SU-DHL-6 (cell line): ENCODE data around the gene ACBD6.
"Not testable (repeated sequence)": the region's sequence is repeated elsewhere in the genome, so short reads cannot be mapped to it uniquely, and the experiment has no call there.

ENCODE experiments used
- H2AFZ ChIP-seq: fragments of 200-600 bp; sonication (generic); 2 replicates; pipeline ENCODE4 v1.6.1; 2014; ENCODE audit warnings: low read depth, mild to moderate bottlenecking, moderate library complexity, mixed read lengths, antibody characterized with exemption, low read length; ENCODE audit not compliant: severe bottlenecking
- H3F3A ChIP-seq: fragments of 200-600 bp; shearing (Covaris generic); 2 replicates; pipeline ENCODE4 v1.6.0; 2016; ENCODE audit warnings: antibody characterized with exemption, mild to moderate bottlenecking; ENCODE audit not compliant: insufficient read depth
- H3K27ac ChIP-seq: fragments of 200-600 bp; sonication (generic); 2 replicates; pipeline ENCODE4 v1.5.1; 2016; ENCODE audit warnings: low read depth, mild to moderate bottlenecking, low read length, moderate library complexity, mixed read lengths
- H3K27me3 ChIP-seq: fragments of 200-600 bp; sonication (generic), shearing (Covaris generic); 2 replicates; pipeline ENCODE4 v1.6.0; 2014; ENCODE audit warnings: mild to moderate bottlenecking, low read length
- H3K36me3 ChIP-seq: fragments of 200-600 bp; sonication (generic); 2 replicates; pipeline ENCODE4 v1.6.1; 2014; ENCODE audit warnings: mild to moderate bottlenecking, low read length, mixed read lengths
- H3K4me2 ChIP-seq: fragments of 300-600, 200-600 bp; shearing (Covaris generic), sonication (generic); 2 replicates; pipeline ENCODE4 v1.6.0; 2014; ENCODE audit warnings: low read length, low read depth, mild to moderate bottlenecking; ENCODE audit not compliant: poor library complexity, severe bottlenecking
- H3K4me3 ChIP-seq: fragments of 200-600 bp; sonication (generic); 2 replicates; pipeline ENCODE4 v1.5.1; 2014; ENCODE audit warnings: antibody characterized with exemption, low read length, mild to moderate bottlenecking, mixed read lengths; ENCODE audit not compliant: insufficient read depth, poor library complexity, severe bottlenecking
- H3K79me2 ChIP-seq: fragments of 200-600 bp; sonication (generic); 2 replicates; pipeline ENCODE4 v1.6.1; 2014; ENCODE audit warnings: mild to moderate bottlenecking, low read length, moderate library complexity; ENCODE audit not compliant: insufficient read depth
- H3K9ac ChIP-seq: fragments of 200-600 bp; sonication (generic); 2 replicates; pipeline ENCODE4 v1.7.0; 2014; ENCODE audit warnings: mild to moderate bottlenecking, low read length
- H3K9me2 ChIP-seq: fragments of 200-600 bp; sonication (generic); replicated peaks from 2 replicates; pipeline ENCODE4 v1.6.1; 2014; ENCODE audit warnings: low read length; ENCODE audit not compliant: insufficient read depth
- H3K9me3 ChIP-seq: fragments of 200-600 bp; sonication (generic); 2 replicates; pipeline ENCODE4 v1.6.1; 2014; ENCODE audit warnings: low read length, mixed read lengths; ENCODE audit not compliant: insufficient read depth
- H4K20me1 ChIP-seq: fragments of 200-600 bp; sonication (generic); 2 replicates; pipeline ENCODE4 v1.6.1; 2014; ENCODE audit warnings: low read depth, mild to moderate bottlenecking, antibody characterized with exemption, low read length, moderate library complexity, mixed read lengths
- CTCF ChIP-seq: fragments of 200-600 bp; sonication (generic); IDR thresholded peaks from one replicate; pipeline ENCODE4 v1.5.1; 2017; ENCODE audit warnings: antibody characterized with exemption, mild to moderate bottlenecking, low read length, moderate library complexity; ENCODE audit not compliant: insufficient read depth, poor library complexity, severe bottlenecking
- EZH2phosphoT487 ChIP-seq: fragments of 200-600 bp; sonication (generic), shearing (Covaris generic); conservative IDR thresholded peaks from 2 replicates; pipeline ENCODE4 v1.6.1; 2018; ENCODE audit warnings: mild to moderate bottlenecking, antibody characterized with exemption, low read length, moderate library complexity, mixed read lengths

The ACBD6 gene

GRCh38 chr1:180415236-180415848, 87.0 kb downstream of the ACBD6 start:
- no peaks in the 10 kb centered on the region for H3K9me3 ChIP-seq
- H3K27ac ChIP-seq = no peak overlapping the region
- no peak overlapping the region for H3K4me2 ChIP-seq
- no peaks in the 10 kb centered on the region for H3K9me2 ChIP-seq
- H3K79me2 ChIP-seq = 0 out of 2 replicates have a peak, but pooled peaks cover 8% of the 10 kb centered on the region
- H2AFZ ChIP-seq = no peak overlapping the region
- no peaks in the 10 kb centered on the region; the same call in 1 of the 2 replicates for H3K36me3 ChIP-seq
- H3K9ac ChIP-seq = no peak overlapping the region
- H3K4me3 ChIP-seq = no peak overlapping the region
- no peaks in the 10 kb centered on the region for H3F3A ChIP-seq
- TF ChIP-seq EZH2phosphoT487 (no peak), CTCF (no peak)
- no peaks in the 10 kb centered on the region for H4K20me1 ChIP-seq
- no peaks in the 10 kb centered on the region for H3K27me3 ChIP-seq

DNA sequence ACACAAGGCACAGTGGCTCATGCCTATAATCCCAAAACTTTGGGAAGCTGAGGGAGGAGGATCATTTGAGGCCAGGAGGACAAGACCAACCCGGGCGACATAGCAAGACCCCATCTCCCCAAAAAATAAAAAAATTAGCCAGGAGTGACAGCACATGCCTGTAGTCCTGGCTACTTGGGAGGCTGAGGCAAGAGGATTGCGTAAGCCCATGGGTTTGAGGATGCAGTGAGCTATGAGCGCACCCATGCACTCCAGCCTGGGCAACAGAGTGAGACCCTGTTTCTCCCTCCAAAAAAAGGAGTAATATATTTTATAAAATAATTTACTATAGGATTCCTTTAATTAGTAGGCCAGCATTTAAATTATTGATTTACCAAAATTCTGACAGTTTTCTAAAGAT, 89.8 kb downstream of the ACBD6 start:
- Histone ChIP-seq H4K20me1 (no peaks in the 10 kb centered on the region), H3K9me2 (no peaks in the 10 kb centered on the region), H3K27ac (no peak overlapping the region), H3K9me3 (no peaks in the 10 kb centered on the region), H3F3A (no peaks in the 10 kb centered on the region), H3K9ac (no peak overlapping the region), H3K4me3 (no peak overlapping the region), H3K36me3 (no peaks in the 10 kb centered on the region; the same call in 1 of the 2 replicates), H3K27me3 (no peaks in the 10 kb centered on the region), H3K4me2 (no peak overlapping the region), H3K79me2 (0 out of 2 replicates have a peak, but pooled peaks cover 8% of the 10 kb centered on the region), H2AFZ (no peak overlapping the region)
- TF ChIP-seq CTCF = no peak
- no peak for TF ChIP-seq EZH2phosphoT487

DNA sequence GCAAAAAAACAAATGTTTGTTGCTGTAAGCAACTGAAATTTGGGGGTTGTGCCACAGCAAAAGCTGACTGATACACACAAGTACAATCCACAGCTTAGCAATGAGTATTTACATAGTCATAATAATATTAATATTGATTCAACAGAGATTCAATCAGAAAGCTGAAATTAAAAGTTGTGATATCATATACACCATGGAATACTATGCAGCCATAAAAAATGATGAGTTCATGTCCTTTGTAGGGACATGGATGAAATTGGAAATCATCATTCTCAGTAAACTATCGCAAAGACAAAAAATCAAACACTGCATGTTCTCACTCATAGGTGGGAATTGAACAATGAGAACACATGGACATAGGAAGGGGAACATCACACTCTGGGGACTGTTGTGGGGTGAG, 94.2 kb downstream of the ACBD6 start:
- not testable (repeated sequence) for H3K9me3 ChIP-seq, H3K9me2 ChIP-seq, H3K36me3 ChIP-seq, H3F3A ChIP-seq, H2AFZ ChIP-seq, H3K79me2 ChIP-seq, H3K27ac ChIP-seq, H3K27me3 ChIP-seq, H4K20me1 ChIP-seq, H3K4me3 ChIP-seq, H3K9ac ChIP-seq, H3K4me2 ChIP-seq

- no peak overlapping the region for H3K9ac ChIP-seq
- no peaks in the 10 kb centered on the region for H3F3A ChIP-seq
- no peak overlapping the region for H3K27ac ChIP-seq
- no peak overlapping the region for H3K4me3 ChIP-seq
- H4K20me1 ChIP-seq = no peaks in the 10 kb centered on the region
- H3K27me3 ChIP-seq = no peaks in the 10 kb centered on the region
- no peaks in the 10 kb centered on the region; the same call in 1 of the 2 replicates for H3K36me3 ChIP-seq
- no peaks in the 10 kb centered on the region for H3K9me3 ChIP-seq
- no peak overlapping the region for H3K4me2 ChIP-seq
- no peaks in the 10 kb centered on the region; the same call in 1 of the 2 replicates for H3K79me2 ChIP-seq
- no peak for TF ChIP-seq EZH2phosphoT487
- no peak for TF ChIP-seq CTCF
- H2AFZ ChIP-seq = no peak overlapping the region
- no peaks in the 10 kb centered on the region for H3K9me2 ChIP-seq
Observed at GRCh38 chr1:180407051-180407450, 95.3 kb downstream of the ACBD6 start.
